GM18508 (cell line): ENCODE results near the gene ARHGEF9.

Experiments
- ATAC-seq: cut with Tn5 transposase; IDR thresholded peaks from one replicate; pipeline ENCODE4 v1.9.1; 2021; ENCODE audit warnings: moderate number of reproducible peaks; ENCODE audit not compliant: insufficient read depth, unreplicated experiment

The ARHGEF9 gene

DNA sequence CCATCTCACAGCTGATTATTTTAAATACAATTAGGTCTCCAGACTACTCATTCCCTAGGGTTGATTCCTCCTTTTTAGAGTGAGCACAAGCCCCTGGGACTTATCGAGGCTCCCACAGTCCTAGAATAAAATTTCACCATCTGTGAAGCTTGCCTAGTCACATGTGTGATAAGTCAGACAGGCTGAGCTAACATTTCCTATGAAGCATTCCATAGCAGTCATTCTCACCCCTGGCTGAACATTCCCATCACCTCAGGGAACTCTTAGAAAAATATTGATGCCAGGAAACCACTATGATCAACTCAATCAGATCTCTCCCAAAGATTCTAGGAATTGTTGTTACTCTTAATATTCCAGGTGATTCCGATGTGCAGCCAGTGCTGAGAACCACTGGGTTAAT lies 37.7 kb downstream of the ARHGEF9 start:
- ATAC-seq: no peak

GRCh38 chrX:63746715-63747114 lies 38.3 kb downstream of the ARHGEF9 start:
- ATAC-seq: no peak

GRCh38 chrX:63746278-63746677 lies 38.7 kb downstream of the ARHGEF9 start:
- peak; percentile 70 for ATAC-seq

DNA sequence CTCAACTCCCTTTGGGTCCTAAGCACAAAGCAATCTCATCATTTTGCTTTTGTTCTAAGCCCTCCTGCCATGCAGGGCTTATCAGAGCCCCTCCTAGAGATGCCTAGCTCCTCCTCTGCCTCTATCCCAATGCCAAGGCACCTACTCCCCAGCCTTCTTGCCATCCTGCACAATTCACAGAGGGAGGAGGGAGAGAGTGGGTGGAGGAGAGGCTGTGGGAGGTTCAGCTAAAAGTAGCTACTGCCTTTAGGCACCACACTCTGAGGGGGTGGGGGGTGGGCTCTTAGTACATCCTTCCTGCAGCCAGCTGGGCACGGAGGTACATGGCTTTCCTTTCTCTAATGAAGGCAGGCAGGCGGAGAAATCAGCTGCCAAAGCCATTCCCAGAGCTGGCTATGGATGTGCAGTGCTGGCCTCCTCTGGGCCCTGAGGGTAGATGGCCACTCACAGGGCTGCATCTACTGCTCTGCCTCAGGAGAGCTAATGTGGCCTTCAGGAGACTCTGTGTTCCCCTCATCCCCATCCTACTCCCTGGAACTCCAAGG lies 40.1 kb downstream of the ARHGEF9 start:
- no peak for ATAC-seq

DNA sequence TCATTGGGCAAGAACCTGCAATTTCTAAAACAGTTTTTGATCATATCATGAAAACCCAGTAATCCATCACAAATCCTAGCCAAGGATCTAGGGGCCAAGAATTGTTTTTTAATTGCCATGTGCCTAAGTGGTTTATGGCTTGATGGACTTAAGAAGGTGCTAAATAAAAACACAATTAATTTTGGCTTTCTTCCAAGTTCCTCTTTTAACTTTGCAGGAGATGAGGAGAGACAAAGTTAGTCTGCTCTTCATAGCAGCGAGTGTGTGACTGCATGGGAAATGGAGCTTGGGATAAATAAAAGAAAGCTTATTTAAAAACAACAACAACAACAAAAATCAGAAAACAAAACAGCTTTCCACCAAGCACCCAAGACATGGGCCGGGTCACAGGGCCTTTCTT lies 41.4 kb downstream of the ARHGEF9 start:
- no peak for ATAC-seq

GRCh38 chrX:63740382-63740781 lies 44.6 kb downstream of the ARHGEF9 start:
- ATAC-seq: peak; percentile 40

- ATAC-seq: no peak
Measured at GRCh38 chrX:63739885-63740284, 45.1 kb downstream of the ARHGEF9 start.

GRCh38 chrX:63738696-63739095 lies 46.3 kb downstream of the ARHGEF9 start:
- ATAC-seq: no peak

DNA sequence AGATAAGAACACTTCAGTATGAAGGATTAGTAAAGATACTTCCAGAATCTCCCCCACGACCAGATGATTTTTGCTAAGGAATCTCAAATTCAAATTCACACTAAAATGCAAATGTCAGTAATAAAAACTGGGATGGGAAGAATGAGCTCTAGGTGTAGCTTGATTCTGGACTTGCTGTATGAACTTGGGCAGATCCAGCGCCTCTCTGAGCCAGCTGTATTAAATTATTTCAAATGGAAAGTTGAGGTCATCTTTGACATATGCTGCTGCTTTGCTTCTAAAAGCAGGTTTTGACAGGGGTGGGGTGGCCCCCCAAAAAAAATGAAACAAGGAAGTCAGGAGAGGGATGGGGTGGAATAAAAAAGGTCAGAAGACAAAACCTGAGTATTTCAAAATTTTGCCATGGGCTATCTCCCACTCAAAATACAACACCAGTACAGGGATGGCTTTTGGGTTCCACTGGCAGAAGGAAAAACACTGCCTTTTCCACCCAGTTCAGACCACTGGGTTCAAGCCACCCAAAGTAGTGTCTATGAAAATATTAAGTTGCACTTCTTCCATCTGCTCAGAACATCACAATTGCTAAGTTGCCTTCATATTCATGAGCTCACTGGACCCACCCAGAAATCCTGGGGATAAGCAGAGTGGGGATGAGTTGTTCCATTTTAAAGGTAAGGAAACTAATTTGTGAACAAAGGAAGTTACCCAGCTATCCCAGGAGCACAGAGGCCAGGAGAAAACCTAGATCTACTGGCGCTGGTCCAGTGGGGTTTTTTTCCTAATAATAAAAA lies 47.7 kb downstream of the ARHGEF9 start:
- no peak for ATAC-seq

- ATAC-seq: no peak
Measured at GRCh38 chrX:63735882-63736281, 49.1 kb downstream of the ARHGEF9 start.

DNA sequence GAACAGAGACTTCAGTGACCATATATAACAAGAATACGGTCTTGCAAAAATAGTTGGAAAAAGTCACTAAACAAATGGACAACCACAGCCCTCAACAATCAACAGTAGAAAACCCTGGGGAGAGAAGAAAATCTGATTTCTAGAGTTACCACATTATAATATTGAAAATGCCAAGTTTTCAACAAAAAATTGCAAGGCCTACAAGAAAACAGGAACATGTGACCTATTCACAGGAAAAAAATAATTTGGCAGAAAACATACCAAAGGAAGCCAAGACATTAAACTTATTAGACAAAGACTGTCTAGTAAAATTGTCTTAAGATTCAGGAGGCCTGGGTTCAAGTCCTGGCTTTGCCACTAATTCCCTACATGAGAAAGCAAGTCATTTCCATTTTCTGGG lies 64.7 kb downstream of the ARHGEF9 start:
- no peak for ATAC-seq

DNA sequence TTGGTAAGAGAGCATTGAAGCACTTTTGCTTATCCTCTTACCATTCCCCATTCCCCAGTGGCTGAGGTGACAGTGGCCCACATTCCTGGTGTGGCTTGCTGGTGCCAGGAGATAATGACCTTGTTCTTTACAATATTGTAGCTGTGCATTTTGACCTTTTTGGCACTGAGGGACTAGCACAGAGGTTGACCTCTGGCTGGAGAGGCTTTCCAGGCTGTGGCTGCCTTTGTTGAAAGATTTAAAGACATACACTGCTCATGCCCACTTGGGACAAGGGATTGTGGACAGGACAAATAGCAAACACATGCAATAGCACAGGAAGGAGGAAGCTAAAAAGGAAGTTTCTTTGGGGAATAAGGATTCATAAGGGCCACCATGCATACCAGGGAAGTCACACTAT lies 65.4 kb downstream of the ARHGEF9 start:
- ATAC-seq: no peak

- peak; percentile 69 for ATAC-seq
Measured at GRCh38 chrX:63718010-63718694, 66.9 kb downstream of the ARHGEF9 start.

DNA sequence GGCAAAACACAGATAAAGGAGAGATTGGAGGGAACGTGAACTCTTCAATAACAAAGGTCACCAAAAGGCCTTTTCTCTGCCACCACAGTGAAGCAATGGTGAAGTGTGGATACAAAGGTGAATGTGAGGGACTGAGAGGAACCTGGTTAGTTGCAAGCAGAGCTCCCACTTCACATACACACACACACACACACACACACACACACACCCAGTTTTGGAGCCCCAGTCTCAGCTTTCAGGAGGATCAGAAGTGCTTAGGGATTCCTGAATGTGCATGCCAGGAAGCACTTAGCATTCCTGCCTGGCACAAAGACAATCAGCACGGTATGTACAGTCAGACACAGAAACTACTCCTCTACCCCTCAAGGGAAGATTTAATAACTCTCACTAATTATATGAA lies 71.5 kb downstream of the ARHGEF9 start:
- no peak for ATAC-seq

GRCh38 chrX:63708801-63709200 lies 76.2 kb downstream of the ARHGEF9 start:
- ATAC-seq: no peak

DNA sequence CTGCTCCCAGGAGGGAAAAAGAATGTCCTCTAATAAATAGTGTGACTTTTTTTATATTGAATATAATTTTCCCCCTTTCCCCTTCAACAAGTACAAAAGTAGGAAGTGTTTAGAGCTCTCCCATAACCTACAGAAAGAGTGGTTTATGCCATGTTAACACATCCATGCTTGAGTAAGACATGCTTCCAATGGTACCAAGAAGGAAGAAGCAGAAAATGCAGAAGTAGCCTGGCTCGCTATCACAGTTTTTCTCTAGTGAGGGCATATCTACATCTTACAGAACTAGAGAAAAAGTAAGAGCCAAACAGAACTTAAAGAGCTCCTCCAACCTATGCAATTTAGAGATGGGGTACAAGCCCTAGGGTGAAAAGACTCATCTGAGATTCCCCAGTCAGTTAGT lies 82.5 kb downstream of the ARHGEF9 start:
- ATAC-seq: no peak

GRCh38 chrX:63686878-63687714 lies 97.9 kb downstream of the ARHGEF9 start:
- ATAC-seq: no peak

DNA sequence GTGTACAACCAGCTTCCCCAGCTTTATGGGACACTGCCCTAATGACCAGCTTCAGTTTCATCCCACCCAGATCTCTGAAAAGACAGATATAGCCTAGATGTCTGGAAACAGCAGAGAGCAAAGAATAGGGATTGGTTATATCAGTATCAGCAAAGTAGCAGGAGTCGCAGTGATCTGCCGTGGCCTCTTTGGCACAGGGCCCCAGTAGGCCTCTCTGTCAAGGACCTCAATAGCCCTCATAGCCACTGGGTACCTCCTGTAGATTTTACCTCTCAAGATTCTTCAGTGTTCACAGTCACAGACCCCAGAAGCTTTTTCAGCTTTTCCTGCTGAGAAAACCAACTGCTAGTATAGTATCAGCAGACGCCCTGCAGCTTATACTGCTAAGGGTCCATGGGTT lies 104.6 kb downstream of the ARHGEF9 start:
- ATAC-seq: no peak

DNA sequence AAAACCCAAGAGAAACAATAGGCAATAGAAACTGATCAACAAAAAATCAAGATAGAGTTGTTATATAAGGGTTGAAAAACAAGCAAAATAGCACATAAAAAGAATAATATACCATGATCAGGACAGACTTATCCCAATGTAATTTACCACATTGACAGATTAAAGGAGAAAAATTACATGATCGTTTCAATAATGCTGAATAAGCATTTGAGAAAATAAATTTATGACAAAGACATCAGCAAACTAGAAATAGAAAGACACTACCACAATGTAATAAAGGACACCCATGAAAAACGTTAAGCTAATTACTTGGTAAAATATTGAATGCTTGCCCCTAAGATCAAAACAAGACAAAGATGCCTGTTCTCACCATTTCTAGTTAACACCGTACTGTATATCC lies 105.6 kb downstream of the ARHGEF9 start:
- no peak for ATAC-seq

- ATAC-seq: no peak
Measured at GRCh38 chrX:63675716-63676115, 109.3 kb downstream of the ARHGEF9 start.

DNA sequence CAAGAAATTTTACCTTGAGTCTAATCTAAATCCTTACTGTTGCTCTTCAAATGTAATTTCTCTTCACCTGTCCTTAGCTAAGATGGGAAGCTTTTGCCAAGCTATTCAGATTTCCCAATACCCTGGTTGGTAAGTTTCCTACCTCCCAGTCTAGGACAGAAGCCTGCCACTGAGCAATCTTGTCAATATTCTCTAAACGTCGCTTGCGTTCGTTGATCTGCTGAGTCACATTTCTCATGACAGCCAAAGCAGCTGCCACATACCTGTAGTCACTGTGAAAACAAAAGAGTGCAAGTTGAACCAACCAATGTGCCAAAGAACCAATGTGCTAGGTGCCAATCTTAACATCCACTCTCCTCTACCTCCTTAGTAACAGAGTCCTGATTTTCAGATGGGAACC lies 111.1 kb downstream of the ARHGEF9 start:
- ATAC-seq: no peak
